Endometrial microvascular endothelial cells (primary cell): ENCODE results near the gene NUDT4. TPM values are rescaled to one million over a fixed set of nuclear protein-coding genes. Genes with fewer than 3 reads are reported as not detected.
"Not testable (repeated sequence)": the region's sequence is repeated elsewhere in the genome, so short reads cannot be mapped to it uniquely, and the experiment has no call there.

Experiments
- in situ Hi-C: cut with HindIII; loops from 2 replicates; pipeline ENCODE4 v1.10.0; 2017; ENCODE audit warnings: low sequenced_read_pairs, low pct_unique_long_range_greater_than_20kb; ENCODE audit errors: inconsistent ontology term
- total RNA-seq: library from RNA; depleted of rRNA; stranded (reverse); fragments of >200 nt; gene quantifications from one replicate; pipeline ENCODE4 v1.2.3, GENCODE V29; 2015; ENCODE audit errors: inconsistent ontology term

Gene NUDT4
- total RNA-seq, 1 donor from 2014 or later: 60.7 TPM

DNA sequence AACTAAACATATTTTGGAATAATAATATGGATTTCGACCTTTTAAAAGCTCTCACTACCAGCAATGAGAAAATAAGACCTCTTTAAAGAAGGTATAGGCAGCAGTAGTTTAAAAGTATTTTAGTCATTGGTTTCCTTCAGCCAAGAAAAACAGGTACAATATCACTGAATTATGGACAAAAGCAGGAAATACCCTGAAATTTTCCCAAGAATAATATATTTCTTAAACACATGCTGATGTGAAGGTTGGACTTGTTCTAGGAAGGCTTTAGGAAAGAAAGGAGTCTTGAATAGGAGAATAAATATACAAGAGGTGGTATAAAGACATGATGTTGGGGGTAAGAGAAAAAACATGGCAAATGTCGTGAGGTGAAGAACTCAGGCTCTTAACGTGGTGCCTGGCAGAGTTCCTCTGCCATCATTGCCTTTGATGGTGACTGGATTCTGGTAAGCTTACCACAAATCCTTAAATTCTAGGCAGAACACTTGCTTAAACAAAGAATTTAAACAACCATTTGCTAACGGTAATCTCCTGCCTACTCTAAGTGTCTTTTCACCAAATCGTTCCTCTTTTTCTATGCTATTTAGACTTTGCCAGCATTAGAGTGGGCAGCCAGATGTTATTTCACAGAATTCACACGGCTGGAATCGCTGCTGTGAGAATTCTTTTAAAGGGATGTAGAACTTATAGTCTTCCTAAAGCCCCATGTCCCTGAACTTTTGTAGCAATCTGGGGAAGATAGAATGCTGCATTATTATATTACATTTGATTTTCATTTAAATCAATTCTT lies 11.9 kb upstream of the NUDT4 start:
- in situ Hi-C loops: no loop called here

DNA sequence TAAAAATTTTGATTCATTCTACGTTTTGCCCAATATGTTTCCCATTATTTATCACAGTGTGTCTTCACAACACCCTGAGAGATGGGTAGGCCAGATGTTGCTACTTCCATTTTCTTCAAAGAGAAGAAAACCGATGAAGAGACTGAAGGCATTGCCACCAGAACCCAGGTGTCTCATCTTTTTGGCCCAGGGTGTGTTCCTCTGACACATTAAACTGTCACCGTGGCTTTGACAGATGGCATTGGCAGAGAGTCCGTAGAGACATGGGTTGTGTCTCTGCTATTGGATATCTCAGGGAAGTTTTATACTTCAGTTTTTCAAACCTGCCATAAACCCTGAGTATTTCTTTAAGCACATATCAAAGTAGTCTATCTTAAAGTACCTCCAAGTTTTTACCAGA lies 11.3 kb upstream of the NUDT4 start:
- in situ Hi-C loops: no loop called here

DNA sequence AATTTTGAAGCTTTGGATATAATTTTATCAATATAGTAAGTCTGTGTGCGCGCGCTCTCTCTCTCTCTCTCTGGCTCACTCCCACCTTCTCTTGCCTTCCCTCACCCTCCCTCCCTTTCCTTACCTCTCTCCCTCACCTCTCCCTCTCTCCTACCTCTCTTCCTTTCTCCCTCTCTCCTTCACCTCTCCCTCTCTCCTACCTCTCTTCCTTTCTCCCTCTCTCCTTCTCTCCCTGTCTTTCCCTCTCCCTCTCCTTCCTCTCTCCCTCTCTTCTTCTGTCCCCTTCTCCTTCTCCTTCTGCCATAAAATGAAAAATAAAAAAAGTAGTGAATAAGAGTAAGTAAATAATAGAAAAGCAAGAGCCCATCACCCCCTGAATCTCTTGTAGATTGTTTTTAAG lies 9.0 kb upstream of the NUDT4 start:
- in situ Hi-C loops: no loop called here

DNA sequence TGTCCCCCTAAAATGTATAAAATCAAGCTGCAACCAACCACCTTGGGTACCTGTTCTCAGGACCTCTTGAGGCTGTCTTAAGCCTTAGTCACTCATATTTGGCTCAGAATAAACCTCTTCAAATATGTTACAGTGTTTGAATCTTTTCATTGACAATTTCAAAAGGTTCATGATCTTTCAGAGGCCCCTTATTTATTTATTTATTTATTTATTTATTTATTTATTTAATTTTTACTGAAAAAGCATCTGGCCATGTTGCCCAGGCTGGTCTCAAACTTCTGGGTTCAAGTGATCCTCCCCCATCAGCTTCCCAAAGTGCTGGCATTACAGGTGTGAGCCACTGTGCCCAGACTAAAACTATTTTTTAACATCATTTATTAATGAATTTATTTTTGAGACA lies 8.2 kb upstream of the NUDT4 start:
- in situ Hi-C loops: no loop called here

DNA sequence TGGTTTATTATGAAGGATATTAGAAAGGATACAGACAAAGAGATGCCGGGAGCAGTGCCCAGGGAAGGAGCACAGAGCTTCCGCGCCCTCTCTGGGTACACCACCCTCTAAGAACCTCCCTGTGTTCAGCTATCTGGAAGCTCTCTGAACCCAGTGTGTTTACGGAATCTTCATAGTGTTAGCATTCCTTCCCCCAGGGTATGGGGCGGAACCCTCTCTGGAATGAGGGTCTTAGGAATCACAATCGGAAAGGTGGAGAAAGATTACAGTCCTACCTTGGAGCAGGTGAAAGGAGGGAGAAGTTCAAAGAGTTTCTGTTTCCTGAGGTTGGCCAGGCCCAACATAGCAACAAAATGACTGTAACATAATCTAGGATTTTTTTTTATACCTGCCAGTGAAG lies 6.8 kb upstream of the NUDT4 start:
- in situ Hi-C loops: no loop called here

DNA sequence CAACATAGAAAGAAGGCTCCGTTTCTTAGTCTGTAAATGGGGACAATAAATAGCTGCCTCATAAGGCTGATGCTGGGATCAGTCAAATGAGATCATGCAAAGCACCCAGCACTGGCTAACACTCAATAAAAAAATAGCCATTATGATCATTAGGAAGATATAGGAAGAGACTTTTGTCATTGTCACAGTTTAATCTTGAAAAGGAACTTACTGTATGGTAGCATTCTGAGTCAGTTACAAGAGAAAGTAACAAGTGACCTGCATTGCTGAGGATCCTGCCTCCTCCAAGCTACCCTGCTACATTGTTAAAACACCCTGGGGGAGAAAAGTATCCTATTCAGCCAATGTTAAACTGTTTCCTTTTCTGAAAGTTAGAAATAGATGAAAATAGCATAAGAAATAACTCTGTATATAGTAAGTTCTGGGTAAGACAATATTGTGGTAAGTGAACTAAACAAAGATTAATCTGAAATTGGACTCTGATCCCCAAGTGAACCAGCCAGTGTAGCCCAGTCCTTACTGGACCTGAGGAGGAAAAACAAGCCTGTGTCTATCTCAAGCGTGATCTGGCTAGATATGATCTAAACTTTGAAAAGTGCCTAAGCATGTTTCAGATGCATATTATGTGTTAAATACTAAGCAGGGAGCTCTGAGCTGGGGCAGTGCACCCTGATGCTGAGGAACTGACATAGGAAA lies 3.6 kb upstream of the NUDT4 start:
- in situ Hi-C loops: no loop called here

DNA sequence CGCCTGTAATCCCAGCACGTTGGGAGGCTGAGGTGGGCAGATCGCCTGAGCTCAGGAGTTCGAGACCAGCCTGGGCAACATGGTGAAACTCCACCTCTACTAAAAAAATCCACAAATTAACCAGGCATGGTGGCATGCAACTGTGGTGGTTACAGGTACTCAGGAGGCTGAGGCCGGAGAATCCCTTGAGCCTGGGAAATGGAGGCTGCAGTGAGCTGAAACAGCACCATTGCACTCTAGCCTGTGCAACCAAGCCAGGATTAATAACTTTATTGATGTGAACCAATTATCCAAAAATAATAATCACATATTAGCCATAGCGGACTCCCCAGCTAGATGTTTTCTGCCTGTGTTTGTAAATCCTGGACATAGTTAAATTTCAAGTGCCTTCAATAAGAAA lies 1.8 kb upstream of the NUDT4 start:
- in situ Hi-C loops: no loop called here

DNA sequence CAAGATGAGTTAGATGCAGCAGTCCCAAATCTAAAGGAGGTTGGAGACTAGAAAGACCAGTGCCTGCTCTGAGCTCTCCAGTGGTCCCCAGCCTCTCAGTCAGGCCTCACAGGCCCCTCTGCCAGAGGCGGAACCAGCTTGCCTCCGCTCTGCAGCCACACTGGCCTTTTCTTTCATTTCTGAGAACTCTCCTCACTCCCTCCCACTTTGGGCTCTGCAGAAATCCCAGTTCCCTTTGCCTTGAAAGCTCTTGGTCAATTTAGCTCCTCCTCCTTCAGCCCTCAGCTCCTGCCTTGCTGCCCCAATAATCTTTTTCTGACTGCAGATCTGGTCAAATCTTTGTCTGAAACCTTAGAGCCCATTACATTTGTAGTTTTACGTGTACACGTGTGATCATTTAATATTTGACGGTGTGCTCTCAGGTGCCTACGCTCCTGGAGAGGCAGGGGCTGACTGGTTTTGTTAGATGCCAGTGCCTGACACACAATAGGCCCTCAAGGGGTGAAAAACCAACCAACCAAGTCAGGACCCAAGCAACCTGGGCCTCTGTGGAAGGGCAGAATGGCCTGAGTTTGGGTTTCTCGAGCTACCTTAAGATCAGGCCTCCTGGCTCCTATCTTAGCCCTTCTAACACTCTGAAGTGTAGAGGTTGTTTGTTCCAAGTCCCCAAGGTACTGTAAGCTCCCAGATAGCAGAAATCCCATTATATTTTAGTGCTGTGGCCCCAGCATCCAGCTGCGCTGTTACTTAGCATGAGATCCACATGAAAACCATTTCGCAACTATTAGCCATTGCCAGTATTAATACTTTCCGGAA lies 1.1 kb upstream of the NUDT4 start:
- in situ Hi-C loops: no loop called here

DNA sequence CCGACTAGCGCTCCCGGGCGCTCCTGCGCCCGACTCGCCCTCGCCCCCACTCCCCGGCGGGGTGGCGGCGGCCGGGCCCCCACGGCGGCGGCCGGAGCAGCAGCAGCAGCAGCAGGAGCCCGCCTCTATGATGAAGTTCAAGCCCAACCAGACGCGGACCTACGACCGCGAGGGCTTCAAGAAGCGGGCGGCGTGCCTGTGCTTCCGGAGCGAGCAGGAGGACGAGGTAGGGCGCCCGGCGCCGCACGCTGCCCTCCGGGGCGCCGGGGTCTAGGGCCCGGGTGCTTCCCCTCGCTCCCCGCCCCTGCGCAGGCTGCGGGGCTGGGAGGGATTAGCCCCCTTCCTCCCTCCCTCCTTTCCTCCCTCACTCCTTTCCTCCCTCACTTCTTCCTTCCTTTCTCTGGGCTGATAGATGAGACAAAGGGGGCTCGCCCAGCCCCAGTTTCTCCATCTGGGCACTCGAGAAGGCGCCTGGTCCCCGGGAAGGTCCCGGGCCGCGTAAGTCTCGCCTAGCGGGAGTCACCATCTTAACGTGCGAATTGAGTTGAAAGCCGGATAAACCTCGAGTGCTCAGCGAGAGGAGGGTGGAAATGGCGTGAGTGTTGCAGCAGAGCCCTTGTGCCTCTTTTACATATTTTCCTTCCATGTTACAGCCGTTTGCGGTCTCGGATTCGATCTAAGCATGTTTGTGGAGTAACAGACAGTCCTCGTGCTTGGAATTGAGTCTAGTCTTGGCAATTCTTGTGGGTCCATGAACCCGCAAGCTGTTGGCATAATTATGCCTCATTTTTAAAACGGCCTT lies 672 bp downstream of the NUDT4 start:
- in situ Hi-C loops: not testable (repeated sequence)

DNA sequence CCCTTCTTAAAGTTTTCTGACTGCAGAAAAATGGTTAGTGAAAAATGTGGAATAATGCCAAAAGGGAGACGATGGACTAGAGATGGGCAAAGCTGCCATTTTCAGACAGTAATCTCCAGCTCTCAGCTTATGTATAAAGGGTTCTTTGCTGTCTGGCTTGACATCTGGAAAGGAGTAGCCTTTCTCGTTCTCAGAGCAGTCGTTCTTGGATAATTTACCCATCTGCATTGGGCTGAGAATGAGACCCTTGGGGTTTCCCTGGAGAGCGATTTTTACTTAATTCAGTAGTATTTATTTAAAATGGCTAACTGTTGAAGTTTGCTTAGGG lies 1.2 kb downstream of the NUDT4 start:
- in situ Hi-C loops: no loop called here

DNA sequence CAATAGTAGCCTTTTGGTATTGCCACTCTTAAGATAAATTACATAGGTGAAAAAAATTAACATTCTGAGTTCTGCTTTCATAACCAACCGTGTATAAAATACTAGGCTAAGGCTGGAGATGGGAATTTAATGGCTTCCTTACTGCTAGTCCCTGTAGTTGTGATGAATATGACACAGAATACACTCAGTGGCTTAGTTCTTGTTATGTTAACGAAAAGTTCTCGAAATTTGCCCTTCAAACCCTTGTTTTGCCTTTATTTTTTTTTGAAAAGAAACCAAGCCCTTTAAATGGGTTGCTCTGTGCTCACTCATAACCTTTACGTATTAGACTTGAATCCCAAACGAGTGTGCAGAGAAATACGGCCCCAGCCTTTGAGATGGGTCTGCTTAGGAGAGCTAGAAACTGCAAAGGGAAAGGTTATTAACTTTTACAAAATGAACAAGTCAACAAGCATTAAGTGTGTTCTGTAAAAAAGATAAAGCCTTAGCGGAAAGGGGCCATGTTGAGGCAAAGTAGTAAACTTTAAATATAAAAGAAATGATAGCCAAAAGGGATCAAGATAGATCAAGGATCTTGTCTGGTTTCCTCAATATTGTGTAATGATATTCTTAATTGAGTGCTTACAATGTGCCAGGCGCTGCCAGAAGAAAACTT lies 1.7 kb downstream of the NUDT4 start:
- in situ Hi-C loops: no loop called here

DNA sequence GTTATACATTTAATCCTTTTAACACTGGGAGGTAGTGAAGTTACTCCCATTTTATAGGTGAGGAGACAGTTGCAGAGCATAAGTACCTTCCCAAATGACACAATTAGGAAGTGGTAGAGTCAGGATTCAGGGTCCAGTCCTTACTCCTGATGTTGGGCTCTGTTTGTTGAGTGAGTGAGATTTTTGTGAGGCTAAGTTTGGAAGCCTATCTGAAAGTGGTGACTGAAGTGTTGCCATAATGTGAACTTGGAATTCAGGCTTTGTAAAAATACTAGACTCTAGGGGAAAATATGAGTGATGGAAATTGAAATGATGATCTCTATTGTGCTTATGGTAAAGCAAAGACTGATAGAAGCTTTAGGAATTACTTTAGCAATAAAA lies 2.2 kb downstream of the NUDT4 start:
- in situ Hi-C loops: no loop called here

DNA sequence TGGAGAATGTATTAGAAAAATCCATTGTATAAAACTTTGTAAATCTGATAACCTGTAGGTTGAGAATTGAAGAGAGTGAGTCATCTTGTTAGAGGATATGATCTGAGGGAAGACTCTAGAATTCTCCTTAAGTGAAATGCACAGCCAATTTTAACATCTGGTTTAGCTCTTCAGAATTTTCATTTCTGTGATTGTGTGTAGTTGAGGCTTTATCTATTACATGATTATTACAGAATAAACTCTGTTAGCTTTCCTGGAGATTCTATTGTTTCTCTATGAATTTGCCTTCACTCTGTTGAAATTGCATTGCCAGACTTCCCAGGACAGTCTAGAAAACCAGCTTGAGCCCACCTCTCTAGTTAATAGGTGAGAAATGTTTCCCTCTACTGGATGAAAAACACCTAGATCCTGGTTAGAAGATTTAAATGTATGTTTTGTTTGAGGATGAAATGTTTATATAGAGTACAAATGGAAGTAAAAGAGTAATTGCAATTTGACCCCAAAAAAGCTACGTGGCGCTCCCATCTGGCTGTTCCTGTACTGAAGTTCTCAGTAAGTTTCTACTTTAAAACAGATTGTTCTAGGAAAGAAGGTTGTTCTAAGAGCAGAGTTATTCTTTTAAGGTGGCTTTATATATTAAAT lies 2.9 kb downstream of the NUDT4 start:
- in situ Hi-C loops: no loop called here

DNA sequence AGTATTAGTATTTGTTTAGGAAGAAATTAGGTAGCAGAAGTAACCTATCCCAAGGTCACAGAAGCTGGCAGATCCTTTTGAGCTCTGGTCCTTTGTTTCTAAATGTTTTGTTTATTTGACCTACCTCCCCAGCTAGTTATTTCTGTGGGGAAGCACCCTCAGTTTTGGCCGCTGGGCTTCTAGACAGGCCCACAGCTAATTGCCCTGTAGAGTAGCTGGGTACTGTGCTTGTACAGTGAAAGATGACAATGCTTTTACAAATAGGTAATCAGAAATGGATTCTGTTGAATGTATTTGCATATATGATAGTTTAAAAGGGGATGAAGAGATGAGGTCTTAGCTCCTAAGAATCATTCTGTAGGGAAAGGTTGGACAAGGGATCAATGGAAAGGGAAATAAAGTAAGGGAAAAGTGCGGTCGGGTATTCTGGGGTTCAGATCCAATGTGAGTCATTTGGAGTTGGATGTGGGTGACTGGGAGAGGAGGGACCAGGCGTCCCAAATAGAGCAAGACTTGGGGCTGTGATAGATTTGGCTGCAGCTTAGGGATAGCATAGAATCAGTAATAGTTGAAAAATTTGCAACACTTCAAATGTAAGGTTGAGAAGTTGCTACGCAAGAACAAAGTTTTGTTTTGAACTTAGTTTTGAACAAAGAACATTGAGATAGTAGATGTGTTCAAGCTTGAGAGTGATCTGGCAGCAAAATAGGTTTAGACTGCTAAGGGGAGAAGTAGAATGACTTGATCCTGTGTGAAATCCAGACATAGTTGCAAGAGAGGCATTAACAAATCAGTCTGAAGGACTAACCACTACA lies 3.6 kb downstream of the NUDT4 start:
- in situ Hi-C loops: no loop called here

DNA sequence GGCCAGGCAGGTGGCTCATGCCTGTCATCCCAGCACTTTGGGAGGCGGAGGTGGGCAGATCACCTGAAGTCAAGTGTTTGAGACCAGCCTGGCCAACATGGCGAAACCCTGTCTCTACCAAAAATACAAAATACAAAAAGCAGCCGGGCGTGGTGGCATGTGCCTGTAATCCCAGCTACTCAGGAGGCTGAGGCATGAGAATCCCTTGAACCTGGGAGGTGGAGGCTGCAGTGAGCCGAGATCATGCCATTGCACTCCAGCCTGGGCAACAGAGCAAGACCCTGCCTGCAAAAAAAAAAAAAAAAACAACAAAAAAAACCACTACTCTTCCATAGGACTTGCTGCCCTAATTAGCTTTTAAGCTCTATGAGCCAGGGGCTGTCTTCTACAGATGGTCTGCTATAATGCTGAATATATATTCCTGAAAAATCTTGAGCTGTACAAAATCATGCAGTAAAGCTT lies 4.3 kb downstream of the NUDT4 start:
- in situ Hi-C loops: not testable (repeated sequence)

DNA sequence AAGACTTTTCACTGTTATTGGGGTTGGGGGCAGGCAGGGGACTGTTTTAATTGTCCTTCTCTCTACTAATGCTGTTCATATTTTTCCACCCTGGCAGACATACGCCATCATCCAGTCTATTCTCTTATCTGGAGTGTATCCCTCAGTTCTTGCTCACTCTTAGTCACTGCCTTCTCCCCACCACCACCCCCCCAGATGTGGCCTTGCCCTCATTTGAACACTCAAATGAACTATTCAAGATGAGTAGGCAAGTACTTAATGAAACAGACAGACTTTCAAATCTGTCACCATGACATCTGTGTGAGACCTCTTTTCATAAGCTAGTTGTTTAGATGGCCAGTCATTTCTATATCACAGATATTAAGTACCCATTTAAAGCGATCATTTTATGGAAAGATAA lies 10.1 kb downstream of the NUDT4 start:
- in situ Hi-C loops: no loop called here

DNA sequence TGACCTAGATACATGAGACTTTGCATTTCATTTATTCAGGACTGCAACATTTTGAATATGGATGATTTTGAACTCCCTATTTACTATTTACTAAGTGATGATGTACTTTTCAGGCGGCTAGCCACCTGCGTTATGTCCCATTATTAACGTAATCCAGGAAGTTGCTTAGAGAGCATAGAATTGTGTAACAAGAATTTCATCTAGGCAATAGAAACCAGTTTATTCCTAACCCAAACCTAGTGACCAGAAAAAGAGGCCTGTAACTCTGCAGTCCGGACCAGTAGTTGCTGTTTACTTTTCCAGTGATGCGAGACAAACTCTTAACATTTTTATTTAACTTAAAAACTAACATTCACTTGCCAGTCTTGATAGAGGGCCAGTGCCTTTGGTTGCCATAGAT lies 12.3 kb downstream of the NUDT4 start:
- in situ Hi-C loops: no loop called here
